Measurements from ENCODE around the gene RARB. TPM values are rescaled to one million over a fixed set of nuclear protein-coding genes. Genes with fewer than 3 reads are reported as not detected.

Gene RARB
- total RNA-seq, 2 donors from 2014 or later, result 15.2 to 22.8 TPM

- H3K4me1 ChIP-seq, result peaks cover 0 to 11% of the 10 kb centered on the region in 2 donors
- no peak for DNase-seq (ENCODE audit: low spot score)
- peaks cover 20% of the 10 kb centered on the region for H3K36me3 ChIP-seq
- H3K27me3 ChIP-seq, result no peaks in the 10 kb centered on the region
- no peaks in the 10 kb centered on the region for H3K9me3 ChIP-seq
- H3K4me3 ChIP-seq, result no peak overlapping the region
- H3K27ac ChIP-seq, result no peak overlapping the region
- TF ChIP-seq CTCF (IDR thresholded peaks at IDR 0.05), result no peak
These were observed 156.1 kb downstream of the RARB start for GRCh38 chr3:25584011-25584789.

- no peak overlapping the region for H3K27ac ChIP-seq
- H3K9me3 ChIP-seq, result no peaks in the 10 kb centered on the region
- no peaks in the 10 kb centered on the region for H3K27me3 ChIP-seq
- H3K36me3 ChIP-seq, result peaks cover 17% of the 10 kb centered on the region
- TF ChIP-seq CTCF (IDR thresholded peaks at IDR 0.05), result no peak
- no peak overlapping the region for H3K4me3 ChIP-seq
- DNase-seq (ENCODE audit: low spot score), result peak; percentile 57
- peaks cover 0 to 25% of the 10 kb centered on the region in 2 donors for H3K4me1 ChIP-seq
These were observed 157.5 kb downstream of the RARB start for GRCh38 chr3:25585361-25586166.

- no peak for TF ChIP-seq CTCF (IDR thresholded peaks at IDR 0.05)
- DNase-seq (ENCODE audit: low spot score), result no peak
- H3K36me3 ChIP-seq, result peaks cover 11% of the 10 kb centered on the region
- no peaks in the 10 kb centered on the region for H3K9me3 ChIP-seq
- no peak overlapping the region for H3K4me3 ChIP-seq
- no peaks in the 10 kb centered on the region for H3K27me3 ChIP-seq
- H3K27ac ChIP-seq, result no peak overlapping the region
- peaks cover 0 to 28% of the 10 kb centered on the region in 2 donors for H3K4me1 ChIP-seq
These were observed 158.1 kb downstream of the RARB start for GRCh38 chr3:25586167-25586505.

GRCh38 chr3:25586553-25586952 is 158.5 kb downstream of the RARB start:
- Histone ChIP-seq H3K9me3 (no peaks in the 10 kb centered on the region), H3K4me1 (peaks cover 0 to 32% of the 10 kb centered on the region in 2 donors), H3K4me3 (no peak overlapping the region), H3K36me3 (peaks cover 7% of the 10 kb centered on the region), H3K27ac (no peak overlapping the region), H3K27me3 (no peaks in the 10 kb centered on the region)
- DNase-seq (ENCODE audit: low spot score), result no peak
- no peak for TF ChIP-seq CTCF (IDR thresholded peaks at IDR 0.05)

- no peak for DNase-seq (ENCODE audit: low spot score)
- TF ChIP-seq CTCF (IDR thresholded peaks at IDR 0.05), result no peak
- Histone ChIP-seq H3K27ac (no peak overlapping the region), H3K36me3 (peaks cover 4% of the 10 kb centered on the region), H3K27me3 (no peaks in the 10 kb centered on the region), H3K4me3 (no peak overlapping the region), H3K4me1 (peaks cover 0 to 37% of the 10 kb centered on the region in 2 donors), H3K9me3 (no peaks in the 10 kb centered on the region)
These were observed 159.0 kb downstream of the RARB start for GRCh38 chr3:25587094-25587493.
